Measurements from ENCODE around the gene LMO4. TPM values are rescaled to one million over a fixed set of nuclear protein-coding genes. Genes with fewer than 3 reads are reported as not detected.
A peak's percentile ranks its signal among the peaks of the same experiment; 100 is the strongest.

Gene LMO4
- total RNA-seq, 1 donor from 2014 or later: 42.9 TPM

DNA sequence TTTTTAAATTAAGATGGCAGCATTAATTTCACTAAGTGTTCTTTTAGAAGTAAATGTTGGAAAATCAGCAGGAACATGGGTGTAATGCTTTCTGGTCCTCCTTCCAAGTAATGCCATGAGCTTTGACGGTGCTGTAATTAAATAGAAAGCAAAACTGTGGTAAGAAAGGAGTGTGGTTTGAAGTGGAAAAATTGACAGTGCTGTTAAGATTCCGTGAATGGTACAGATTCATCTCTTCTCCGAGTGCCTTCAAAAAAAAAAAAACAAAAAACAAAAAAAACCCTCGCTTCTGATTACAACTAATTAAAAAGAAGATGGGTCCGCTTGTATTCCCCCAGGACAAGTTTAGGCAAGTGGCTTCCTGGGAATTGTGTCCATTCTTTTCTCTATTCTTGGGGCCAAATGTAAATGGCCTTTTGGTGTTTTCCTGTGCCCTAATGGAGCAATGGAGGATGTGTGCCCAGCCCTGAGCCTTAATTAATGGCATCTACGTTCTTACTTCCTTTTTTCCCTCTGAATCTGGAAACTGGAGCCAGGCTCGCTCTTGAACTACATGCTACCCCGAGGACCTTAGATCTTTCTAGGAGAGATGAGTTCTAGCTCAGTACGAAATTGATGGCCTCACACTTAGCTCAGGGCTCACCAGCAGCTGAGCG, 5.1 kb downstream of the LMO4 start:
- Histone ChIP-seq H3K4me3 (ENCODE audit: insufficient read depth, low read depth, low read length) (peak overlapping the region; percentile 64), H3K9me3 (ENCODE audit: insufficient read depth, low read depth, low read length) (no peaks in the 10 kb centered on the region), H3K36me3 (ENCODE audit: insufficient read depth, low read length) (peaks cover 5% of the 10 kb centered on the region), H3K79me2 (ENCODE audit: insufficient read depth, low read length) (peaks cover 90% of the 10 kb centered on the region), H3K27ac (ENCODE audit: low read depth, low read length) (no peak overlapping the region), H3K27me3 (ENCODE audit: insufficient read depth, low read length) (no peaks in the 10 kb centered on the region), H2AFZ (ENCODE audit: low read depth, low read length) (no peak overlapping the region), H3K4me2 (ENCODE audit: low read length) (peak overlapping the region; percentile 88), H4K20me1 (ENCODE audit: insufficient read depth, low read length) (peaks cover 44% of the 10 kb centered on the region), H3K9ac (ENCODE audit: low read length) (peak overlapping the region; percentile 84), H3K4me1 (ENCODE audit: insufficient read depth, low read length) (peaks cover 26% of the 10 kb centered on the region)
- peak overlapping the region; percentile 59 for H3K27ac Mint-ChIP-seq (ENCODE audit: unreplicated experiment)
- peak overlapping the region; percentile 89 for H3K4me3 Mint-ChIP-seq (ENCODE audit: unreplicated experiment)
- H3K9me3 Mint-ChIP-seq (ENCODE audit: unreplicated experiment): no peaks in the 10 kb centered on the region
- no peak for TF ChIP-seq EZH2 (IDR thresholded peaks at IDR 0.05; ENCODE audit: insufficient read depth, low read length)
- TF ChIP-seq, protein P1, sequence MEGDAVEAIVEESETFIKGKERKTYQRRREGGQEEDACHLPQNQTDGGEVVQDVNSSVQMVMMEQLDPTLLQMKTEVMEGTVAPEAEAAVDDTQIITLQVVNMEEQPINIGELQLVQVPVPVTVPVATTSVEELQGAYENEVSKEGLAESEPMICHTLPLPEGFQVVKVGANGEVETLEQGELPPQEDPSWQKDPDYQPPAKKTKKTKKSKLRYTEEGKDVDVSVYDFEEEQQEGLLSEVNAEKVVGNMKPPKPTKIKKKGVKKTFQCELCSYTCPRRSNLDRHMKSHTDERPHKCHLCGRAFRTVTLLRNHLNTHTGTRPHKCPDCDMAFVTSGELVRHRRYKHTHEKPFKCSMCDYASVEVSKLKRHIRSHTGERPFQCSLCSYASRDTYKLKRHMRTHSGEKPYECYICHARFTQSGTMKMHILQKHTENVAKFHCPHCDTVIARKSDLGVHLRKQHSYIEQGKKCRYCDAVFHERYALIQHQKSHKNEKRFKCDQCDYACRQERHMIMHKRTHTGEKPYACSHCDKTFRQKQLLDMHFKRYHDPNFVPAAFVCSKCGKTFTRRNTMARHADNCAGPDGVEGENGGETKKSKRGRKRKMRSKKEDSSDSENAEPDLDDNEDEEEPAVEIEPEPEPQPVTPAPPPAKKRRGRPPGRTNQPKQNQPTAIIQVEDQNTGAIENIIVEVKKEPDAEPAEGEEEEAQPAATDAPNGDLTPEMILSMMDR (IDR thresholded peaks at IDR 0.05; ENCODE audit: insufficient read depth, low read depth, low read length): no peak
- FAIRE-seq: no peak
- DNase-seq (ENCODE audit: low read depth): peak; percentile 40
- H3K4me1 Mint-ChIP-seq (ENCODE audit: low read depth, unreplicated experiment): peaks cover 32% of the 10 kb centered on the region
- H3K36me3 Mint-ChIP-seq (ENCODE audit: low read depth, unreplicated experiment): peaks cover 2% of the 10 kb centered on the region
- H3K27me3 Mint-ChIP-seq (ENCODE audit: low read depth, unreplicated experiment): no peaks in the 10 kb centered on the region

- Histone ChIP-seq H3K9ac (ENCODE audit: low read length) (peak overlapping the region; percentile 84), H3K27me3 (ENCODE audit: insufficient read depth, low read length) (no peaks in the 10 kb centered on the region), H3K9me3 (ENCODE audit: insufficient read depth, low read depth, low read length) (no peaks in the 10 kb centered on the region), H2AFZ (ENCODE audit: low read depth, low read length) (peak overlapping the region; percentile 65), H3K4me3 (ENCODE audit: insufficient read depth, low read depth, low read length) (peak overlapping the region; percentile 64), H3K79me2 (ENCODE audit: insufficient read depth, low read length) (peaks cover 90% of the 10 kb centered on the region), H3K36me3 (ENCODE audit: insufficient read depth, low read length) (peaks cover 12% of the 10 kb centered on the region), H3K4me1 (ENCODE audit: insufficient read depth, low read length) (peaks cover 26% of the 10 kb centered on the region), H4K20me1 (ENCODE audit: insufficient read depth, low read length) (peaks cover 47% of the 10 kb centered on the region), H3K27ac (ENCODE audit: low read depth, low read length) (peak overlapping the region; percentile 77), H3K4me2 (ENCODE audit: low read length) (peak overlapping the region; percentile 88)
- H3K27ac Mint-ChIP-seq (ENCODE audit: unreplicated experiment): peak overlapping the region; percentile 77
- H3K27me3 Mint-ChIP-seq (ENCODE audit: low read depth, unreplicated experiment): no peaks in the 10 kb centered on the region
- H3K4me3 Mint-ChIP-seq (ENCODE audit: unreplicated experiment): peak overlapping the region; percentile 89
- peaks cover 32% of the 10 kb centered on the region for H3K4me1 Mint-ChIP-seq (ENCODE audit: low read depth, unreplicated experiment)
- H3K9me3 Mint-ChIP-seq (ENCODE audit: unreplicated experiment): no peaks in the 10 kb centered on the region
- peaks cover 2% of the 10 kb centered on the region for H3K36me3 Mint-ChIP-seq (ENCODE audit: low read depth, unreplicated experiment)
- no peak for TF ChIP-seq EZH2 (IDR thresholded peaks at IDR 0.05; ENCODE audit: insufficient read depth, low read length)
- TF ChIP-seq, protein P1 (IDR thresholded peaks at IDR 0.05; ENCODE audit: insufficient read depth, low read depth, low read length): peak; percentile 22
- DNase-seq (ENCODE audit: low read depth) (peak; percentile 37), FAIRE-seq (no peak)
Measured at GRCh38 chr1:87334351-87335174, 5.9 kb downstream of the LMO4 start.
